GM18870 (cell line): ENCODE results near the gene ICA1L.
"Not testable (repeated sequence)": the region's sequence is repeated elsewhere in the genome, so short reads cannot be mapped to it uniquely, and the experiment has no call there.

ENCODE experiments used
- ATAC-seq: cut with Tn5 transposase; IDR thresholded peaks from one replicate; pipeline ENCODE4 v1.9.1; 2021; ENCODE audit warnings: moderate library complexity; ENCODE audit not compliant: unreplicated experiment

Gene ICA1L

GRCh38 chr2:202848813-202849212 is 22.8 kb downstream of the ICA1L start:
- ATAC-seq, result no peak

- no peak for ATAC-seq
Measured at GRCh38 chr2:202847693-202848524, 23.7 kb downstream of the ICA1L start.

- ATAC-seq, result no peak
Measured at GRCh38 chr2:202844656-202845055, 26.9 kb downstream of the ICA1L start.

DNA sequence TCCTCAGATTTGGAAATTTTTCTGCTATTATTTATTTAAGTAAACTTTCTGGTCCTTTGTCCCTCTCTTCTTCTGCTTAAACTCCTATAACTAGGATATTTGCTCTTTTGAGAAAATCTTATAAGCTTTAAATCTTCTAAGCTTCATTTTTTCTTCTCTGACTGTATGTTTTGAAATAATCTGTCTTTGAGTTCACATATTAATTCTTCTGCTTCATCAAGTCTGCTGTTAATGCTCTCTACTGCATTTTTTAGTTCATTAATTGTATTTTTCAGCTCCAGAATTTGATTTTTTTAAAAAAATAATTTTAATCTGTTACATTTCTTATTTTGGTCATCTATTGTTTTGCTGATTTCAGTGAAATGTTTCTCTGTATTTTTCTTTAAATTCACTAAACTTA is 28.9 kb downstream of the ICA1L start:
- no peak for ATAC-seq

GRCh38 chr2:202841090-202841867 is 30.3 kb downstream of the ICA1L start:
- ATAC-seq, result no peak

DNA sequence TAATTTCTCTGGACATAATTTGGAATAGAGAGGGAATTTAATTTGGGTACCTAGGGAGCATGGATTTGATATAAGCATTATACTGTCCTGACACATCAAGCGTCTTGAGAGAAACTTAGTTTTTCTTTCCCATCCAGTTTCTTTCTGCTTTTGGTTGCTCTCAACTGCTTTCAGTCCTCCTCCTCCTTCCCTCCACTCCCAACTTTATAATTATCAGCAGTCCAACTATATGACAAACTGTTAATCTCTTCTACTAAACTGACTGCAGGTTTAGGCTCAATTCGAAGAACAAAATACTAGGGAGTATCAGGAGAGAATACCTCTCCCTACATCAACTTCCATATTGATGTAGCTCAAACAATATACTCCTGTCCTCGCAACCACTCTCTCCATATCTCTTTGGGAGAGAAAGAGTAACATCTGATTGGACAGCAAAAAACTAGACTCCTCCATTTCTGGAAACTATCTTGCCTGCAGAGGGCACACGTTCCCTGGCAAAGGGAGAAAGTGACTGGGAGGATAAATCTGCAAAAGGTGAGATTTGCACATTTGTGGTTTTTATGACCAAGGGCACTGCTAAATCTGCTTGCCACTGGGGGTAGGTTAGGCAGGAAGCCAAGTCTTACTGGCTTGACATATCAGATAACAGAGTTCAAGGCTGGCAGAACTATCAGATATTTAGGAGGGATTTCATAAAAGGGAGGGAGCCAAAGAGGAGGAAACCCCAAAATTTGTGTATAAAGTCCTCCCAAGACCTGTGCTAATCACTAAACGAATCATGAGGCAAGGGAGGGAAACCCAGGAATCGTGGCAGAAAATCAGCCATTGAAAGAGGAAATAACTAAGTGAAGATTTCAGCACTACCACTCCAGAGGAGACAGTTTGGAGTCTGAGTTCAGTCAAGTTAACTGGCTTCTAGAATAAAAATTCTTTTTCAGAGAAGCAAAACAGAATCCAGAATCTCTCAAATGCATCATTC is 40.0 kb downstream of the ICA1L start:
- no peak for ATAC-seq

GRCh38 chr2:202824901-202825300 is 46.7 kb downstream of the ICA1L start:
- no peak for ATAC-seq

DNA sequence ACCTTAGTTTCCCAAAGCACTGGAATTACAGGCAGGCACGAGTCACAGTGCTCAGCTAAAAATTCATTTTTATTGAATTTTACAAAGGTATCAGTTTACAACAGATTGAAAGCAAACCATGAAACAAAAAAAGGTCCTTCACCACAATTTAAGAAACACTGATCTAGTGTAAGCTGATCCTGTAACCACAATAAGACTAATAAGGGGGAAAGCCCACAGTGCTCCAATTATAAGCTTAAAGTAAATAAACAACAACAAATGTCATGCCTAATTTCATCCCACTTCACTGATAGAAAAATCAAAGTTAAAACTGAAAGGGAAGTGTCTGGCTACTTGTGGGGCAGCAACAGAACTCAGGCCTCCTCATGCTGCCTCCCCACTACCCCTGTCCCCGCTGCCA is 49.2 kb downstream of the ICA1L start:
- no peak for ATAC-seq

GRCh38 chr2:202821206-202822160 is 50.1 kb downstream of the ICA1L start:
- ATAC-seq, result no peak

DNA sequence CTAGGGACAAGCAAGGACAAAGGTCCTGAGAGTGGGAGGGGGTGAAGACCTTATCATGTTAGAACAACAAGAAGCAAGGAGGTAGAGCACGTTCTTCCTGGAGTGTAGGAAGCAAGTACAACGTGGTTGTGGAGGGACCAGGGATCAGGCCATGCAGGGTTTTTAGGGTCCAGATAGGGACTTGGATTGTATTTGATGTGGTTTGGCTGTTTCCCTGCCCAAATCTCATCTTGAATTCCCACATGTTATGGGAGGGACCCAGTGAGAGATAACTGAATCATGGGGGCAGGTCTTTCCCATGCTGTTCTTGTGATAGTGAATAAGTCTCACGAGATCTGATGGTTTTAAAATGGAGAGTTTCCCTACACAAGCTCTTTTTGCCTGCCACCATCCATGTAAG is 53.2 kb downstream of the ICA1L start:
- no peak for ATAC-seq

GRCh38 chr2:202817771-202818170 is 53.8 kb downstream of the ICA1L start:
- ATAC-seq, result no peak

DNA sequence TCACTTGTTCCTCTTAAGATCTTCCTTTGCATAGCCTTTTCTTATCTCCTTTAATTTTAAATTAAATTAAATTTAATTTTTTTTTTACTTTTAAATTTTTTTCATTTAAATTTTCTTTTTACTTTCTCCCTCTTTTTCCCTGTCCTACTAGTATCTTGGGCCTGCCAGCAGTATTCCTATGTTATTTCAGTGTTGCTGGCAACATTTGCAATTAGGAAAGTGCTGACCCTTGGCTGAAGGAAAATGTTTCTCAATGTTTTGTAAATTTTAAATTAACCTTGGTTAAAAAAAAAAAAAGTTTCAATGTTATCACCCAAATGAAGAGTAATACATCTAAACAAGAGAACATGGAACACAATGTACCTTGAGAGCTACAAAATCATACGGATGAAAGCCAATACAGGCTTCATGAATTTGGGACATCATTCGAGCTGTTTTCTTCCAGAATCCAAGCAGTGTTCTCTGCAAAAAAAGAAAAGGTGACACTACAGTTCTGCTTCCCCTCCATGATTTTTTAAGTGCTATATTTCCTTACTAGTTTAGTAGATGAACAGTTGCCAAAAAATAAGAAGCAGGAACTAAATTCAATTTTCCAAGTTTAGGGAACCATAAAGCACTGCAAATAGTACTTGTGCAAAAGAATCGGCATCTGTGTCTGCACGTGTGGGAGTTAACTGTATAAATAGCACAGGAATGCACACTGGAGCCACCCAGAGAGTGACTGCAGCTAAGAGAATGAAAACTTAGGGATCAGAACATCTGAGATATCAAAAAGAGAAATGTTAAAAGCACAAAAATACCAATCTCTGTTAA is 55.8 kb downstream of the ICA1L start:
- ATAC-seq, result no peak

DNA sequence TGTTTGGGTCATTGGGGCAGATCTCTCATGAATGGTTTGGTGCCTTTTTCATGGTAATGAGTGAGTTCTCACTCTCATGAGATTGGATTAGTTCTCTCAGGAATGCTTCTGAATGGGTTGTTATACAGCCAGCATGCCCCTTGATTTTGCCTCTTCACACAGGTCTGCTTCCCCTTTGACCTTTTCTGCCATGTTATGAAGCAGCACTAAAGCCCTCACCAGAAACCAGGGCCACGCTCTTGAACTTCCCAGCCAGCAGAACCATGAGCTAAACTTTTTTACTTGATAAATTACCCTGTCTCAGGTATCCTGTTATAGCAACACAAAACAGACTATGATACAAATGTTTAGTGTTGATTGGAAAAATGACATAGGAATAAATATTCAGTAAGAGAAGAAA is 57.3 kb downstream of the ICA1L start:
- ATAC-seq, result no peak

DNA sequence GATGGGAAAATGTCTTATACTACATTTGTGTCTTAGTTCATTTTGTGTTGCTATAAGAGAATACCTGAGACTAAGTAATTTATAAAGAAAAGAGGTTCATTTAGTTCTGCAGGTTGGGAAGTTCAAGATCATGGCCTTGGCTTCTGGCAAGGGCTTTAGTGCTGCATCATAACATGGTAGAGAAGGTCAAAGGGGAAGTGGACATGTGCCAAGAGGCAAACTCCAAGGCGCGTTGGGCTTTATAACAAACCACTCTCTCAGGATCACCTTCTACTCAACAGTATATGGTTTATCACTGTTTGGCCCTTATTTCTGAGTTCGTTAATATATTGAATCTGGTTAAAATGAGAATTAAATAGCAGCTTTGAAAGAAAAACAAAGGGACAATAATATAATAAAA is 58.2 kb downstream of the ICA1L start:
- no peak for ATAC-seq

DNA sequence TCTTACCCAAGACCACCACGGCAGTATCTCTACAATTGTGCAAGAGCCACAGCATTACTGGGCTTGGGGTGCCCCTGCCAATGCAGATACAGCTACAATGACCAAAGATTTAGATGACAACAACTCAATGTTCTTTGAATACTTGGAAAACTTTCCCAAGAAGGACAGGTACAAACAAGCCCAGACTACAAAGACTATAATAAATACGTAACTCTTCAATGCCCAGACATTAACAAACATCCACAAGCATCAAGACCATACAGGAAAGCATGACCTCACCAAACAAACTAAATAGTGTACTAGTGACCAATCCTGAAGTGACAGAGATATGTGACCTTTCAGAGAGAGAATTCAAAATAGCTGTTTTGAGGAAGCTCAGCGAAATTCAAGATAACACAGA is 62.8 kb downstream of the ICA1L start:
- no peak for ATAC-seq

DNA sequence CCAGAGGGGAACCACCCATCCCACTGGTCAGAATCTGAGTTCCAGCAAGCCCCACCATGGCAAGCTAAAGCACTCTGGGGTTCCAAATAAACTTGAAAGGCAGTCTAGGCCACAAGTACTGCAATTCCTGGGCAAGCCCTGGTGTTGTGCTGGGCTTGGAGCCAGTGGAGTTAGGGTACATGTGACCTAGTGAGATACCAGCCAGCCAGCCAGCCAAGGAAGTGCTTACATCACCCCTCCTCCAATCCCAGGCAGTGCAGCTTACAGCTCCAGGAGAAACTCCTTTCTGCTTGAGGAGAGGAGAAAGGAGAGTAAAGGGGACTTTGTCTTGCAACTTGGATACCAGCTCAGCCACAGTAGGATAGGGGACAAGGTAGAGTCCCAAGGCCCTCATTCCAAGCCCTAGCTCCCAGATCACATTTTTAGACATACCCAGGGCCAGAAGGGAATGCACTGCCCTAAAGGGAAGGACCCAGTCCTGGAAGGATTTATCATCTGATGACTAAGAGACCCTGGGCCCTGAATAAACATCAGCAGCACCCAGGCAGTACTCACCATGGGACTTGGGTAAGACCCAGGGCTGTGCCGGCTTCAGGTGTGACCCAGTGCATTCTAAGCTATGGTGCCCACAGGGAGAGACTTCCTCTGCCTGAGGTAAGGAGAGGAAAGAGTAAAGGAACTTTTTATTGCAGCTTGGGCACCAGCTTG is 64.0 kb downstream of the ICA1L start:
- ATAC-seq, result not testable (repeated sequence)

DNA sequence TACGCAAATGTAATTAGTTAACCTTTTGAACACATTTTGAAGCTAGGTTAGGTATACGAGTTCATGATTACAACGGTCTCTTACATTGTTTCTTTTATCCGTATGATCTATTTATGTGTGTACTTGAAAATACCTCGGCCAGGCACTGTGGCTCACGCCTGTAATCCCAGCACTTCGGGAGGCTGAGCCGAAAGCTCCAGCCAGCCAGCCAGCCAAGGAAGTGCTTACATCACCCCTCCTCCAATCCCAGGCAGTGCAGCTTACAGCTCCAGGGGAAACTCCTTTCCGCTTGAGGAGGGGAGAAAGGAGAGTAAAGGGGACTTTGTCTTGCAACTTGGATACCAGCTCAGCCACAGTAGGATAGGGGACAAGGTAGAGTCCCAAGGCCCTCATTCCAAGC is 65.7 kb downstream of the ICA1L start:
- not testable (repeated sequence) for ATAC-seq

- no peak for ATAC-seq
Measured at GRCh38 chr2:202797944-202798343, 73.6 kb downstream of the ICA1L start.

GRCh38 chr2:202790676-202791075 is 80.9 kb downstream of the ICA1L start:
- no peak for ATAC-seq
